Measurements from ENCODE around the gene TTC39B.

GRCh38 chr9:15203581-15203980, 103.4 kb downstream of the TTC39B start:
- TF ChIP-seq CTCF (IDR thresholded peaks at IDR 0.05; ENCODE audit: low read length) (no peak), EZH2 (IDR thresholded peaks at IDR 0.05; ENCODE audit: borderline replicate concordance, low read length) (no peak)

Measured in OCI-LY1 (cell line).